ENCODE measurements around the gene ACSM6.

Gene ACSM6

GRCh38 chr10:95262763-95263518, 68.9 kb downstream of the ACSM6 start:
- no peak for TF ChIP-seq SNAI2 (CRISPR knock-in tag; IDR thresholded peaks at IDR 0.05)

GRCh38 chr10:95263864-95264226, 69.8 kb downstream of the ACSM6 start:
- ATAC-seq: no peak
- TF ChIP-seq ESRRG (CRISPR knock-in tag; IDR thresholded peaks at IDR 0.05): no peak

More at GRCh38 chr10:95262763-95263518, 68.9 kb downstream of the ACSM6 start:
- ATAC-seq: no peak

- no peak for TF ChIP-seq CSRNP3 (CRISPR knock-in tag; IDR thresholded peaks at IDR 0.05)
- no peak for TF ChIP-seq ARNTL (CRISPR knock-in tag; IDR thresholded peaks at IDR 0.05; ENCODE audit: borderline replicate concordance, low read depth)
- no peak for TF ChIP-seq ZNF70 (CRISPR knock-in tag; IDR thresholded peaks at IDR 0.05)
- TF ChIP-seq PATZ1 (CRISPR knock-in tag; IDR thresholded peaks at IDR 0.05; ENCODE audit: borderline replicate concordance): no peak
- TF ChIP-seq ISL1 (CRISPR knock-in tag; IDR thresholded peaks at IDR 0.05): 0 out of 2 replicates have a peak, but pooled peaks have one; percentile 19
- TF ChIP-seq TSHZ2 (CRISPR knock-in tag; IDR thresholded peaks at IDR 0.05): no peak
- no peak for ATAC-seq
Measured at GRCh38 chr10:95264227-95265051, 70.4 kb downstream of the ACSM6 start.

GRCh38 chr10:95265572-95265971, 71.5 kb downstream of the ACSM6 start:
- no peak for ATAC-seq

More at GRCh38 chr10:95265572-95265971, 71.5 kb downstream of the ACSM6 start:
- TF ChIP-seq TOX (CRISPR knock-in tag; IDR thresholded peaks at IDR 0.05; ENCODE audit: borderline replicate concordance) (no peak), ZNF565 (CRISPR knock-in tag; conservative IDR thresholded peaks at IDR 0.05; ENCODE audit: low read depth) (no peak), TCF4 (CRISPR knock-in tag; IDR thresholded peaks at IDR 0.05; ENCODE audit: borderline replicate concordance) (no peak), ARNTL (CRISPR knock-in tag; IDR thresholded peaks at IDR 0.05; ENCODE audit: borderline replicate concordance, low read depth) (no peak), OSR1 (CRISPR knock-in tag; IDR thresholded peaks at IDR 0.05) (no peak), CSDC2 (CRISPR knock-in tag; IDR thresholded peaks at IDR 0.05) (no peak), PATZ1 (CRISPR knock-in tag; IDR thresholded peaks at IDR 0.05; ENCODE audit: borderline replicate concordance) (no peak), POU6F1 (CRISPR knock-in tag; IDR thresholded peaks at IDR 0.05; ENCODE audit: borderline replicate concordance, low read depth) (no peak), RARB (CRISPR knock-in tag; IDR thresholded peaks at IDR 0.05) (no peak), CREB5 (CRISPR knock-in tag; IDR thresholded peaks at IDR 0.05; ENCODE audit: low read depth) (no peak)
